Calu3 (cell line): Measurements from ENCODE around the gene LCE1C. TPM values are rescaled to one million over a fixed set of nuclear protein-coding genes. Genes with fewer than 3 reads are reported as not detected.

Experiments
- BruUV-seq: library from RNA; stranded (reverse); fragments of 400-500 nt; replicated peaks from 2 replicates; lab custom pipeline; 2021; lab: Mats Ljungman, UMichigan
- CTCF ChIA-PET: fragments of 300-600 bp; sonication (Branson Sonifier 250); formaldehyde crosslinking; loops from one replicate; lab custom pipeline; 2022; ENCODE audit warnings: antibody characterized with exemption; lab: Charles Lee
- DNase-seq: peaks from one replicate; pipeline ENCODE4 v3.0.0; 2022
- H3K27ac Mint-ChIP-seq: one replicate; pipeline ENCODE4 v1.8.0; 2022; ENCODE audit warnings: mixed read lengths; ENCODE audit not compliant: unreplicated experiment
- H3K27me3 Mint-ChIP-seq: one replicate; pipeline ENCODE4 v1.8.0; 2022; ENCODE audit warnings: mixed read lengths; ENCODE audit not compliant: unreplicated experiment
- H3K36me3 Mint-ChIP-seq: one replicate; pipeline ENCODE4 v1.8.0; 2022; ENCODE audit warnings: mild to moderate bottlenecking, moderate library complexity, mixed read lengths; ENCODE audit not compliant: insufficient read depth, unreplicated experiment
- H3K4me1 Mint-ChIP-seq: one replicate; pipeline ENCODE4 v1.8.0; 2022; ENCODE audit warnings: mild to moderate bottlenecking, low read depth, mixed read lengths; ENCODE audit not compliant: unreplicated experiment
- H3K4me3 Mint-ChIP-seq: one replicate; pipeline ENCODE4 v1.8.0; 2022; ENCODE audit warnings: mild to moderate bottlenecking, low read depth, moderate library complexity, mixed read lengths; ENCODE audit not compliant: unreplicated experiment
- H3K9me3 Mint-ChIP-seq: one replicate; pipeline ENCODE4 v1.8.0; 2022; ENCODE audit warnings: low read depth, mixed read lengths; ENCODE audit not compliant: unreplicated experiment
- CTCF ChIP-seq: fragments of 200-600 bp; IDR thresholded peaks from one replicate; pipeline ENCODE4 v1.8.0; 2022; ENCODE audit warnings: antibody characterized with exemption; ENCODE audit not compliant: unreplicated experiment
- intact Hi-C: fragments of 100-400 bp; cut with micrococcal nuclease; formaldehyde crosslinking; loops from one replicate; pipeline ENCODE4 v1.10.0; 2022; ENCODE audit not compliant: unreplicated experiment
- total RNA-seq: library from RNA; stranded (reverse); gene quantifications from 2 replicates; pipeline ENCODE4 v1.2.3, GENCODE V29; 2022

LCE1C gene
- total RNA-seq, 1 experiment from 2014 or later = not detected

- H3K27ac Mint-ChIP-seq = no peak within 1 kb of the TSS
- DNase-seq = no peak
- H3K4me3 Mint-ChIP-seq = no peak within 1 kb of the TSS
- CTCF ChIA-PET = no interaction called here
- no peaks in the 10 kb centered on the region for H3K4me1 Mint-ChIP-seq
- intact Hi-C loops = no loop called here
- TF ChIP-seq CTCF = no peak
- no peaks in the 10 kb centered on the region for H3K36me3 Mint-ChIP-seq
- no TSS peak for BruUV-seq
- no peaks in the 10 kb centered on the region for H3K9me3 Mint-ChIP-seq
- H3K27me3 Mint-ChIP-seq = peaks cover 62% of the 10 kb centered on the region
Measured at GRCh38 chr1:152827173-152827572, 20.7 kb upstream of the LCE1C start, which contains the start of gene LCE1A. Gene LCE1A, plus strand, starts transcription at chr1:152827473. Its CDS starts 0 bp downstream, at chr1:152827473.

- BruUV-seq = no TSS peak
- Mint-ChIP-seq H3K36me3 (no peaks in the 10 kb centered on the region), H3K9me3 (no peaks in the 10 kb centered on the region), H3K4me1 (no peaks in the 10 kb centered on the region), H3K4me3 (no peak overlapping the region), H3K27me3 (peaks cover 54% of the 10 kb centered on the region), H3K27ac (no peak overlapping the region)
- no peak for TF ChIP-seq CTCF
- DNase-seq = no peak
- intact Hi-C loops = no loop called here
- CTCF ChIA-PET = no interaction called here
Measured at GRCh38 chr1:152824964-152825363, 18.5 kb upstream of the LCE1C start.

- H3K9me3 Mint-ChIP-seq = no peaks in the 10 kb centered on the region
- no TSS peak for BruUV-seq
- no peak for TF ChIP-seq CTCF
Measured at GRCh38 chr1:152823294-152823693, 16.8 kb upstream of the LCE1C start.

GRCh38 chr1:152817309-152817708 is 10.9 kb upstream of the LCE1C start:
- H3K4me1 Mint-ChIP-seq = no peaks in the 10 kb centered on the region
- H3K27ac Mint-ChIP-seq = no peak overlapping the region
- no peaks in the 10 kb centered on the region for H3K36me3 Mint-ChIP-seq
- TF ChIP-seq CTCF = no peak
- no TSS peak for BruUV-seq
- CTCF ChIA-PET = no interaction called here
- no peak for DNase-seq
- intact Hi-C loops = no loop called here
- peaks cover 50% of the 10 kb centered on the region for H3K27me3 Mint-ChIP-seq
- H3K9me3 Mint-ChIP-seq = no peaks in the 10 kb centered on the region
- no peak overlapping the region for H3K4me3 Mint-ChIP-seq

More at GRCh38 chr1:152823294-152823693, 16.8 kb upstream of the LCE1C start:
- Mint-ChIP-seq H3K27ac (no peak overlapping the region), H3K4me1 (no peaks in the 10 kb centered on the region), H3K4me3 (no peak overlapping the region), H3K27me3 (peaks cover 55% of the 10 kb centered on the region), H3K36me3 (no peaks in the 10 kb centered on the region)
- intact Hi-C loops = no loop called here
- CTCF ChIA-PET = no interaction called here
- DNase-seq = no peak
